Measurements from ENCODE around the gene PFKFB4. TPM values are rescaled to one million over a fixed set of nuclear protein-coding genes. Genes with fewer than 3 reads are reported as not detected.

The PFKFB4 gene
- total and polyA plus RNA-seq, 2 of the 4 experiments (the other 2 are of a cell fraction): 16.9 to 17.0 TPM

DNA sequence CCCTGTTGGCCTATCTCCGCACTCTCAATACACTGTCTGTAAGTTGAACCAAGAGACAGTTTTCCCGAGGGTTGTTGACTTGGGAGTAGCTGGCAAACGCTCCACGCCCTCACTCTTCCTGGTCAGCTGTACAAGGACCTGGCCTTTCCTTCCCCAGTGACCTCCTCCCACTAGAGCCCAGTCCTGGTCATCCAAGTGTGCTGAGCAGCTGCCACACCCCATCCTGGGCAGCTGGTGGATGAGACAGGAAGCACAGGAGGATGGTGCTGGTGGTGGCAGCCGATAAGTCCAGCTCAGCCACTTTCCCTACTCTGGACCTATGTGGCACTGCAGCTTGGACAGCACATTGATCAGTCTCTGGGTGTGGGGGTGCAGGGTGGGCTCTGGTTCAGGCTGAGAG is 19.8 kb downstream of the PFKFB4 start:
- Histone ChIP-seq H2BK20ac (ENCODE audit: low read depth, low read length) (no peak overlapping the region), H3K23ac (ENCODE audit: low read depth, low read length) (no peak overlapping the region), H3K4me2 (ENCODE audit: low read depth, low read length) (no peak overlapping the region), H3K14ac (replicated peaks; ENCODE audit: low read depth, low read length) (no peak overlapping the region), H3K36me3 (ENCODE audit: control insufficient read depth, insufficient read depth, low read length) (peaks cover 49% of the 10 kb centered on the region), H3K4me3 (ENCODE audit: insufficient read depth, low read depth, low read length) (no peak overlapping the region), H3K9me1 (ENCODE audit: insufficient read depth, low read length) (peaks cover 5% of the 10 kb centered on the region; the same call in 1 of the 2 replicates), H3K79me1 (ENCODE audit: low read depth in 1 of 2, low read length in 2 of 2) (peaks cover 0 to 4% of the 10 kb centered on the region in 2 experiments; a peak in 2 of 4 replicates), H3K9ac (ENCODE audit: low read depth, low read length) (no peak overlapping the region), H4K8ac (ENCODE audit: low read depth in 2 of 2, low read length in 2 of 2) (no peak overlapping the region), H2BK15ac (ENCODE audit: low read depth, low read length) (no peak overlapping the region), H3K9me3 (ENCODE audit: control insufficient read depth, insufficient read depth, low read length) (no peaks in the 10 kb centered on the region), H3K4ac (ENCODE audit: low read depth, low read length) (no peak overlapping the region), H4K91ac (ENCODE audit: insufficient read depth, low read depth, low read length) (no peak overlapping the region), H3K27me3 (ENCODE audit: control insufficient read depth, insufficient read depth, low read length) (no peaks in the 10 kb centered on the region), H2AK5ac (ENCODE audit: low read depth, low read length) (no peak overlapping the region), H3K27ac (ENCODE audit: insufficient read depth, low read length) (no peak overlapping the region), H3K56ac (ENCODE audit: extremely low read depth, insufficient read depth, low read length) (no peak overlapping the region), H2BK120ac (ENCODE audit: low read depth, low read length) (no peak overlapping the region), H4K20me1 (ENCODE audit: insufficient read depth, low read length) (no peaks in the 10 kb centered on the region; the same call in 1 of the 2 replicates), H2BK5ac (ENCODE audit: low read depth, low read length, poor library complexity, severe bottlenecking) (no peak overlapping the region), H2AFZ (replicated peaks; ENCODE audit: low read length, poor library complexity) (no peak overlapping the region), H2AK9ac (replicated peaks; ENCODE audit: low read depth, low read length, poor library complexity) (no peak overlapping the region), H3K4me1 (ENCODE audit: control insufficient read depth, insufficient read depth, low read length) (no peaks in the 10 kb centered on the region), H3K18ac (ENCODE audit: low read depth, low read length) (no peak overlapping the region), H4K5ac (ENCODE audit: low read depth, low read length) (no peak overlapping the region)
- BruUV-seq (replicated peaks): no TSS peak
- in situ Hi-C loops (cut with MboI; ENCODE audit: low sequenced_read_pairs): no loop called here
- ChIA-PET CTCF (no interaction called here), POLR2A (ENCODE audit: unreplicated experiment) (no interaction called here)
- intact Hi-C loops (cut with micrococcal nuclease): no loop called here
- ATAC-seq (ENCODE audit: low read depth) (no peak), DNase-seq (no peak)
- WGBS, 2 experiments (ENCODE audit: extremely low coverage in 2 of 2, insufficient read length in 1 of 2): 100% methylated on average over 1 of the region's 5 CpGs; no CpG with 5 or more reads in 1 of the 2 experiments
- dilution Hi-C loops (cut with HindIII; ENCODE audit: low sequenced_read_pairs, unreplicated experiment): no loop called here
- TF ChIP-seq CHD1 (IDR thresholded peaks at IDR 0.05; ENCODE audit: low read depth, low read length) (no peak), RCOR1 (IDR thresholded peaks at IDR 0.05; ENCODE audit: insufficient replicate concordance, low read length) (no peak), MXI1 (IDR thresholded peaks at IDR 0.05; ENCODE audit: borderline replicate concordance, low read depth, low read length) (no peak), MAZ (IDR thresholded peaks at IDR 0.05; ENCODE audit: borderline replicate concordance, low read depth, low read length) (no peak), CEBPB (IDR thresholded peaks at IDR 0.05; ENCODE audit: low read depth, low read length) (no peak), RFX5 (IDR thresholded peaks at IDR 0.05; ENCODE audit: low read depth, low read length) (no peak), FOS (IDR thresholded peaks at IDR 0.05; ENCODE audit: low read depth, low read length) (no peak), POLR2A (IDR thresholded peaks at IDR 0.05; ENCODE audit: low read depth, low read length) (no peak), SMC3 (IDR thresholded peaks at IDR 0.05; ENCODE audit: low read depth, low read length) (no peak), MAFK (IDR thresholded peaks at IDR 0.05; ENCODE audit: low read depth, low read length) (no peak), BHLHE40 (IDR thresholded peaks at IDR 0.05; ENCODE audit: low read depth, low read length) (no peak), RAD21 (IDR thresholded peaks at IDR 0.05; ENCODE audit: low read length) (no peak)
- TF ChIP-seq, protein P1, sequence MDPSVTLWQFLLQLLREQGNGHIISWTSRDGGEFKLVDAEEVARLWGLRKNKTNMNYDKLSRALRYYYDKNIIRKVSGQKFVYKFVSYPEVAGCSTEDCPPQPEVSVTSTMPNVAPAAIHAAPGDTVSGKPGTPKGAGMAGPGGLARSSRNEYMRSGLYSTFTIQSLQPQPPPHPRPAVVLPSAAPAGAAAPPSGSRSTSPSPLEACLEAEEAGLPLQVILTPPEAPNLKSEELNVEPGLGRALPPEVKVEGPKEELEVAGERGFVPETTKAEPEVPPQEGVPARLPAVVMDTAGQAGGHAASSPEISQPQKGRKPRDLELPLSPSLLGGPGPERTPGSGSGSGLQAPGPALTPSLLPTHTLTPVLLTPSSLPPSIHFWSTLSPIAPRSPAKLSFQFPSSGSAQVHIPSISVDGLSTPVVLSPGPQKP (IDR thresholded peaks at IDR 0.05; ENCODE audit: borderline replicate concordance, low read depth, low read length): no peak
- TF ChIP-seq, protein P2, sequence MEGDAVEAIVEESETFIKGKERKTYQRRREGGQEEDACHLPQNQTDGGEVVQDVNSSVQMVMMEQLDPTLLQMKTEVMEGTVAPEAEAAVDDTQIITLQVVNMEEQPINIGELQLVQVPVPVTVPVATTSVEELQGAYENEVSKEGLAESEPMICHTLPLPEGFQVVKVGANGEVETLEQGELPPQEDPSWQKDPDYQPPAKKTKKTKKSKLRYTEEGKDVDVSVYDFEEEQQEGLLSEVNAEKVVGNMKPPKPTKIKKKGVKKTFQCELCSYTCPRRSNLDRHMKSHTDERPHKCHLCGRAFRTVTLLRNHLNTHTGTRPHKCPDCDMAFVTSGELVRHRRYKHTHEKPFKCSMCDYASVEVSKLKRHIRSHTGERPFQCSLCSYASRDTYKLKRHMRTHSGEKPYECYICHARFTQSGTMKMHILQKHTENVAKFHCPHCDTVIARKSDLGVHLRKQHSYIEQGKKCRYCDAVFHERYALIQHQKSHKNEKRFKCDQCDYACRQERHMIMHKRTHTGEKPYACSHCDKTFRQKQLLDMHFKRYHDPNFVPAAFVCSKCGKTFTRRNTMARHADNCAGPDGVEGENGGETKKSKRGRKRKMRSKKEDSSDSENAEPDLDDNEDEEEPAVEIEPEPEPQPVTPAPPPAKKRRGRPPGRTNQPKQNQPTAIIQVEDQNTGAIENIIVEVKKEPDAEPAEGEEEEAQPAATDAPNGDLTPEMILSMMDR (conservative IDR thresholded peaks at IDR 0.05; ENCODE audit: low read depth, low read length): no peak
